RWPE2 (cell line): ENCODE data around the gene VMO1.

ENCODE experiments used
- ATAC-seq: fragments of 200-7000 bp; cut with Tn5 transposase; 3 replicates; pipeline ENCODE4 v1.9.1; 2021; ENCODE audit warnings: low read depth
- DNase-seq: peaks from one replicate; pipeline ENCODE4 v3.0.0-alpha.2; 2020; ENCODE audit warnings: low spot score
- H3K27ac ChIP-seq: fragments of 450-650 bp; 2 replicates; pipeline ENCODE4 v1.5.1; 2017; ENCODE audit warnings: mild to moderate bottlenecking; ENCODE audit not compliant: poor library complexity, severe bottlenecking
- H3K27me3 ChIP-seq: fragments of 250-450 bp; sonication (Bioruptor Pico); 2 replicates; pipeline ENCODE4 v1.5.1; 2021; ENCODE audit warnings: mild to moderate bottlenecking, moderate library complexity; ENCODE audit not compliant: insufficient read depth, poor library complexity, severe bottlenecking
- H3K36me3 ChIP-seq: fragments of 250-450 bp; sonication (Bioruptor Pico); 2 replicates; pipeline ENCODE4 v1.5.1; 2020; ENCODE audit warnings: low read depth, mild to moderate bottlenecking, moderate library complexity
- H3K4me1 ChIP-seq: fragments of 250-450 bp; sonication (Bioruptor Pico); 2 replicates; pipeline ENCODE4 v1.5.1; 2021; ENCODE audit warnings: mild to moderate bottlenecking, moderate library complexity; ENCODE audit not compliant: insufficient read depth, poor library complexity, severe bottlenecking
- H3K4me3 ChIP-seq: fragments of 250-450 bp; sonication (Bioruptor Pico); 2 replicates; pipeline ENCODE4 v1.5.1; 2021; ENCODE audit warnings: mild to moderate bottlenecking, moderate library complexity; ENCODE audit not compliant: severe bottlenecking
- H3K9me3 ChIP-seq: fragments of 250-450 bp; sonication (Bioruptor Pico); 2 replicates; pipeline ENCODE4 v1.5.1; 2021; ENCODE audit warnings: mild to moderate bottlenecking, moderate library complexity; ENCODE audit not compliant: severe bottlenecking
- CTCF ChIP-seq: fragments of 450-650 bp; IDR thresholded peaks from one replicate; pipeline ENCODE4 v1.5.1; 2017; ENCODE audit warnings: mild to moderate bottlenecking, moderate library complexity; ENCODE audit not compliant: poor library complexity, severe bottlenecking

VMO1 gene

GRCh38 chr17:4738136-4739121 is 47.7 kb downstream of the VMO1 start:
- no peak for DNase-seq
- H3K9me3 ChIP-seq = no peaks in the 10 kb centered on the region
- no peak for TF ChIP-seq CTCF
- no peak overlapping the region for H3K27ac ChIP-seq
- H3K4me1 ChIP-seq = no peaks in the 10 kb centered on the region
- H3K27me3 ChIP-seq = no peaks in the 10 kb centered on the region
- peak; percentile 12; the same call in 1 of the 3 replicates for ATAC-seq
- peak overlapping the region; percentile 55 for H3K4me3 ChIP-seq
- H3K36me3 ChIP-seq = no peaks in the 10 kb centered on the region

- H3K27me3 ChIP-seq = no peaks in the 10 kb centered on the region
- H3K9me3 ChIP-seq = no peaks in the 10 kb centered on the region
- no peak overlapping the region for H3K27ac ChIP-seq
- no peak for TF ChIP-seq CTCF
- H3K4me1 ChIP-seq = peaks cover 4% of the 10 kb centered on the region
- no peaks in the 10 kb centered on the region for H3K36me3 ChIP-seq
- no peak overlapping the region for H3K4me3 ChIP-seq
- DNase-seq (no peak), ATAC-seq (no peak)
Observed at GRCh38 chr17:4735876-4736651, 50.1 kb downstream of the VMO1 start.
